NCI-H345 treated with DMSO at 0.1 percent for 48 hours (cell line): ENCODE measurements around the gene HSF2.

Source experiments
- DNase-seq: peaks from one replicate; lab custom pipeline; 2025; ENCODE audit not compliant: unreplicated experiment; lab: John Stamatoyannopoulos, UW

The HSF2 gene

GRCh38 chr6:122399348-122400120 is at the start of gene HSF2:
Gene HSF2, plus strand, starts transcription at chr6:122399652. Its CDS starts 86 bp downstream, at chr6:122399738.
- DNase-seq: peak; percentile 90

- no peak for DNase-seq
Measured at GRCh38 chr6:122352981-122353664, 46.3 kb upstream of the HSF2 start.

- DNase-seq: no peak
Measured at GRCh38 chr6:122360809-122361208, 38.6 kb upstream of the HSF2 start.

GRCh38 chr6:122361314-122361979 is 38.0 kb upstream of the HSF2 start:
- DNase-seq: no peak

- no peak for DNase-seq
Measured at GRCh38 chr6:122363769-122364483, 35.5 kb upstream of the HSF2 start.

GRCh38 chr6:122365775-122366403 is 33.6 kb upstream of the HSF2 start:
- no peak for DNase-seq

- DNase-seq: no peak
Measured at GRCh38 chr6:122367171-122367570, 32.3 kb upstream of the HSF2 start.

- DNase-seq: no peak
Measured at GRCh38 chr6:122369536-122369935, 29.9 kb upstream of the HSF2 start.

GRCh38 chr6:122372647-122373046 is 26.8 kb upstream of the HSF2 start:
- no peak for DNase-seq

GRCh38 chr6:122374307-122374706 is 25.1 kb upstream of the HSF2 start:
- no peak for DNase-seq

- DNase-seq: no peak
Measured at GRCh38 chr6:122376246-122376645, 23.2 kb upstream of the HSF2 start.

GRCh38 chr6:122381494-122382265 is 17.8 kb upstream of the HSF2 start:
- peak; percentile 48 for DNase-seq

- no peak for DNase-seq
Measured at GRCh38 chr6:122385857-122386612, 13.4 kb upstream of the HSF2 start.

GRCh38 chr6:122388945-122389344 is 10.5 kb upstream of the HSF2 start:
- DNase-seq: no peak

- DNase-seq: no peak
Measured at GRCh38 chr6:122389704-122390372, 9.6 kb upstream of the HSF2 start.

GRCh38 chr6:122392564-122393350 is 6.7 kb upstream of the HSF2 start:
- DNase-seq: no peak

- no peak for DNase-seq
Measured at GRCh38 chr6:122393351-122393896, 6.0 kb upstream of the HSF2 start.

- DNase-seq: no peak
Measured at GRCh38 chr6:122394016-122394415, 5.4 kb upstream of the HSF2 start.
